Fibroblast of villous mesenchyme (primary cell): ENCODE measurements around the gene PIAS1. TPM values are rescaled to one million over a fixed set of nuclear protein-coding genes. Genes with fewer than 3 reads are reported as not detected.

Experiments
- DNase-seq: peaks from one replicate; pipeline ENCODE4 v3.0.0-alpha.2; 2010; ENCODE audit warnings: low read depth
- H3K4me3 ChIP-seq: 2 replicates; pipeline ENCODE4 v1.5.1; 2011; ENCODE audit warnings: low read depth, mild to moderate bottlenecking, low read length
- total RNA-seq: library from RNA; depleted of rRNA; stranded (reverse); fragments of >200 nt; gene quantifications from 2 replicates; pipeline ENCODE4 v1.2.3, GENCODE V29; 2012
- TF ChIP-seq, protein P1 (sequence below): IDR thresholded peaks from 2 replicates; pipeline ENCODE4 v1.5.1; 2012; ENCODE audit warnings: low read depth, mild to moderate bottlenecking, low read length; ENCODE audit not compliant: insufficient read depth

The PIAS1 gene
- total RNA-seq, 1 donor: 28.9 TPM

DNA sequence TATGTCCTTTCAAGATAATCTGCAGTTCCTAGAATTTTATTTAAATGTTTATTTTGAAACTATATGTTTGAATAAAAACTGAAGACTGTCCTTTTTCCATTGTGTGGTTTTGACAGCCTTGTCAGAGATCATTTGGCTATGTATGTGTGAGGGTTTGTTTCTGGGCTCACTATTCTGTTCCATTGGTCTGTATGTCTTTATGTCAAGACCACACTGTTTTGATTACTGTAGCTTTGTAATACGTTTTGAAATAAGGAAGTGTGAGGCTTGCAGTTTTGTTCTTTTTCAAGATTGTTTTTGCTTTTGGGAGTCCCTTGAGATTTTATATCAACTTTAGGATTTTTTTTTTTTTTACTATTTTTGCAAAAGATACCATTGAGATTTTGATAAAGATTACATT, 42.0 kb downstream of the PIAS1 start:
- TF ChIP-seq, protein P1, sequence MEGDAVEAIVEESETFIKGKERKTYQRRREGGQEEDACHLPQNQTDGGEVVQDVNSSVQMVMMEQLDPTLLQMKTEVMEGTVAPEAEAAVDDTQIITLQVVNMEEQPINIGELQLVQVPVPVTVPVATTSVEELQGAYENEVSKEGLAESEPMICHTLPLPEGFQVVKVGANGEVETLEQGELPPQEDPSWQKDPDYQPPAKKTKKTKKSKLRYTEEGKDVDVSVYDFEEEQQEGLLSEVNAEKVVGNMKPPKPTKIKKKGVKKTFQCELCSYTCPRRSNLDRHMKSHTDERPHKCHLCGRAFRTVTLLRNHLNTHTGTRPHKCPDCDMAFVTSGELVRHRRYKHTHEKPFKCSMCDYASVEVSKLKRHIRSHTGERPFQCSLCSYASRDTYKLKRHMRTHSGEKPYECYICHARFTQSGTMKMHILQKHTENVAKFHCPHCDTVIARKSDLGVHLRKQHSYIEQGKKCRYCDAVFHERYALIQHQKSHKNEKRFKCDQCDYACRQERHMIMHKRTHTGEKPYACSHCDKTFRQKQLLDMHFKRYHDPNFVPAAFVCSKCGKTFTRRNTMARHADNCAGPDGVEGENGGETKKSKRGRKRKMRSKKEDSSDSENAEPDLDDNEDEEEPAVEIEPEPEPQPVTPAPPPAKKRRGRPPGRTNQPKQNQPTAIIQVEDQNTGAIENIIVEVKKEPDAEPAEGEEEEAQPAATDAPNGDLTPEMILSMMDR: no peak
- DNase-seq: no peak
- H3K4me3 ChIP-seq: no peak overlapping the region

DNA sequence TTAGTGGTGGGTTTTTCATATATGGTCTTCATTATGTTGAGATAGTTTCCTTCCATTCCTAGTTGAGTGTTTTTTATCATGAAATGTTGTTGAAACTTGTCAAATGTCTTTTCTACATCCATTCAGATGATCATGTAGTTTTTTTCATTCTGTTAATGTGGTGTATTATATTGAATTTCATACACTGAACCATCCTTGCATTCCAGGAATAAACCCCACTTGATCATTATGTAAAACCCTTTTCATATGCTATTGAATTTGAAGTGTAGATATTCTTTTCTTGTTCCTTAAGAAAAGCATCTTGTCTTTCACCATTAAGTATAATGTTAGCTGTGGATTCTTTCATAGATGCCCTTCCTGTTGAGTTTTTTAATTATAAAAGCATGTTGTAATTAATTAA, 42.9 kb downstream of the PIAS1 start:
- H3K4me3 ChIP-seq: no peak overlapping the region
- TF ChIP-seq, protein P1: no peak
- no peak for DNase-seq

DNA sequence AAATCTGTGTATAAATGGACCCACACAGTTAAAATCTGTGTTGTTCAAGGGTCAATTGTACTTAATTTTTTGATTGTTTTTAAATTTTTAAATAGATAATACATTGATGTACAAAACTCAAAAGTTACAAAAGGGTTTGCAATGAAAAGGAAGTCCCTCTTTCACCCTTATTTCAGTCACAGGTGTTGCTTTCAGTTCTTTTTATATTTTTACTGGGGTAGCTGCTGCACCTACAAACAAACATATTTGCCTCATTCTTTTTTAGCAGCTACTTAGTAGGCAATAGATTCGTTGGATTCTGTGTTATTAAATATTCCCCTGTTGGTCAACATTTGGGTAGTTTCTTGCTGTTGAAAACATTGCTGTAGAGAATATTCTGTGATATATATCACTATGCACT, 44.4 kb downstream of the PIAS1 start:
- no peak for DNase-seq
- TF ChIP-seq, protein P1: no peak
- no peak overlapping the region for H3K4me3 ChIP-seq

DNA sequence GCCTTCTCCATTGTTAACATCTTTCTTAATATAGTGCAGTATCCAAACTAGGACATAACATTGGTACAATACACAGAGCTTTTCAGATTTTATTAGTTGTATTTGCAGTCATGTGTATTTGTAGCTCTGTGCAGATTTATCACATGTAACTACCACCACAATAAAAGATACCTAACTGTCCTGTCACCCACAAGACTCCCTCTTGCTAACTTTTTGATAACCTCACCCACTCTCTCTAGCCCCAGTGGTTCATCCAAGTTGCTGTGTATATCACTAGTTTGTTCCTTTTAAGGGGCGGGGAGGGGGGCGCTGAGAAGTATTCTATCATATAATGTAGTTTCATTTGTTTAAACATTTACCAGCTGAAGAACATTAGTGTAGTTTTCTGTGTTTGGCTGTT, 46.1 kb downstream of the PIAS1 start:
- DNase-seq: no peak
- TF ChIP-seq, protein P1: no peak
- H3K4me3 ChIP-seq: no peak overlapping the region

DNA sequence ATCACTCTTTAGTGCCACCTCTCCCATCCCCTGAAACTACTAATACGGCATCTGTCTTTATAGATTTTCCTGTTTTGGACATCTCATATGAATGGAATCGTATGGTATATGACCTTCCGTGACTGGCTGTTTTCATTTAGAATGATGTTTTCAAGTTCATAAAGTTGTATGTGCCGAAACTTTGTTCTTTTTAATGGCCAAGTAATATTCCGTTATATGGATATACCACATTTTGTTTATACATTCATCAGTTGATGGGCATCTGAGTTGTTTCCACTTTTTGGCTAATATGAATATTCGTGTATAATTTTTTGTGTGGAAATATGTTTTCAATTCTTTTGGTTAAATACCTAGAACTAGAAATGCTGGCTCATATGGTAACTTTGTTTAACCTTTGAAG, 49.5 kb downstream of the PIAS1 start:
- H3K4me3 ChIP-seq: no peak overlapping the region
- no peak for DNase-seq
- TF ChIP-seq, protein P1: no peak

DNA sequence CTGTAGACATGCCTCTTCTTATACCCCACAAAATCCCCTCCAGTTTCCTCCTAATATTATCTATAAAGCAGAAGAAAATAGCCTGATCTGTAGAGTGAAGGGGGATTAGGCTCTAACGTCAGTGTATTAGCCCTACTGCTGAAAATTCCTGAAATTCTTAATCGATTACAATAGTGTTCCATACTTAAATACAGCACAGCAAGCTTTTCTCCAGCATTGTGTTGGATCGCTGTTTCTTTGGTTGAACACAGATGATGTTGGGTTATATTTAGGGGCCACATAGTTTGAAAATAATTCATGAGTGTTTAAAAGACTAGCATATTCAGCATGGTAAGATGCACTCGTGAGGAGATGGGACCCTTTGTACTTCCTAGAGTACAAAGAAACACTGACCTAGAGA, 52.5 kb downstream of the PIAS1 start:
- no peak overlapping the region for H3K4me3 ChIP-seq
- no peak for DNase-seq
- TF ChIP-seq, protein P1: no peak

DNA sequence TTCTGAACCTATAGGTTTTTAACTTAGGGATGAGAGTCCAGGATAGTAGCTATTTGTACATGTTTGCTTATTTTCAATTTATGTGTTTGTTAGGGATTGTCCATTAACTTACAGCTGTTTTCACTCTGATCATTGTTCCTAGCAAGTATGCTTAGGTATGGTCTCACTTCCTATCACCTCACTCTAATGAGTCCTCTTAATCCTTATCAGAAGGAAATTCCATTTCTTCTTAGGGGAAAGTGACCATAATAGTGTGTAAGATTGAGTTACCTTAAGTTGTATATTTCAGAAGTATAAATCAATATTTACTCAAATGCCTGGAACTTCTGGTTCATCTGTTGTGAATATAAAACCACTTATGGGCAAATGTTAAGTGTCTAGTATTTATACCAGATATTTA, 53.0 kb downstream of the PIAS1 start:
- TF ChIP-seq, protein P1: no peak
- no peak for DNase-seq
- H3K4me3 ChIP-seq: no peak overlapping the region
